Measurements from ENCODE around the gene POMT1. TPM values are rescaled to one million over a fixed set of nuclear protein-coding genes. Genes with fewer than 3 reads are reported as not detected.

Gene POMT1
- total and polyA plus RNA-seq, 2 of the 8 experiments (the other 6 are each of a cell fraction or from before 2014, with no cell fraction given), result 22.3 to 33.2 TPM

DNA sequence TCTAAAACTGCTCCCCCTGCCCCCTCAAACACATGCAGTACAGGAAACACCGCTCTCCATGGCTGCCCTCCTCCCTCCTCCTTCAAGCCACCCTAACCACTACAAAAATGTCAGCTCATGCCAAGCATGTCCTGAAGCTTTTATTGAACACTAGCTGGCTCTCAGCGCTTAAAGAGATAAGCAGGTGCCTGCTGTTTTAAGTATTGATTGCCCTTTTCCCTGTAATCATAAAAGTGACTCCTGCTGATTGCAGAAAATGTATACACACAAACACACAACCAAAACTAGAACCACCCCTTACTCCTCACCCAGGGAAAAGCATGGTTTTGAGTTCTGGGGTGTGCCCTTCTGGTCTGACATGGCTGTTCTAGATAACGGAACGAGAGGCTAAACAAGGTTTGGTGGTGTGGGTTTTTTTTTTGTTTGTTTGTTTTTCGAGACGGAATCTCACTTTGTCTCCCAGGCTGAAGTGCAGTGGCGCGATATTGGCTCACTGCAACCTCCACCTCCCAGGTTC is 32.1 kb downstream of the POMT1 start (continued):
- TF ChIP-seq CBX8 (IDR thresholded peaks at IDR 0.05; ENCODE audit: borderline replicate concordance, low read depth, low read length) (no peak), GTF2F1 (IDR thresholded peaks at IDR 0.05; ENCODE audit: borderline replicate concordance, low read depth, low read length) (no peak), GABPA (IDR thresholded peaks at IDR 0.05; ENCODE audit: borderline replicate concordance, insufficient read depth, low read length) (no peak)
